Stimulated activated naive CD4-positive, alpha-beta T cell (primary cell): ENCODE data around the gene KRT36.

Source experiments
- DNase-seq, 6 experiments: peaks; one replicate each; lab custom pipeline; 2025; lab: John Stamatoyannopoulos, UW

KRT36 gene

DNA sequence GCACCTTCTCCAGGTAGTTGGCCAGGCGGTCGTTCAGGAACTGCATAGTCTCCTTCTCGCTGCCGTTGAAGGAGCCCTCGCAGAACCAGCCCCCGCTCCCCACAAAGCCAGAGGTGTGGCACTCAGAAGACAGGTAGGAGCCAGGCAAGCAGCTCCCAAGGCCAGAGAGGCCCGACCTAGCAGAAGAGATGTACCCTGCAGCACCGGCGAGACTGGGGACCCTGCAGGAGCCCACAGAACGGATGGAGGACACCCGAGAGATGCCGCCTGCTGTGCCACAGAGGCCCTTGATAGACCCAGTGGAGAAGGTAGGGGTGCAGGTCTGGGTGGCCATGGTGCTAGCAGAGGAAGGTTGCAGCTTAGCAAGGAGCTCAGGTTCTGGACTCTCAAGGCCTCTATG lies at the start of gene KRT36:
TSS of gene KRT36 (minus strand) at position 380 of the 400 bp plus-strand sequence. CDS start at position 334, 46 bp downstream.
- DNase-seq: no peak

DNA sequence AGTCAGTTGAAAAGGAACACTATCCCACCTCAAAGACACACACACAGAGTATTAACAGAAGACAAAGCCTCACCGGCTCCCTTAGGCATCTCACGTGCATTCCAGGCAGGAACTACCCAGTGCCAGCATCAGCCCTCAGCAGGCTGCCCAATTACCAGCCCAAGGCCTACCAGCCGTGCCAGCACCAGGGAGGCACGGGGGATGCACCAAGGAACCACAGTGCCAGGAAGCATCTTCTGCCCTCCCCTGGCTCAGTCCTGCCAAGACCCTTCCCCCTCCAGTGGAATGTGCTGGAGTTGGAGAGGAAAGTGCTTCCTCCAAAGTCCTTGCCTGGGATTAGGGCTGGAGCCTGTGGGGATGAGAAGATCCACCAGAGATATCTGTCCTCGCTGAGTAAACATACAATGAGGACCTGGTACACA lies 49.4 kb upstream of the KRT36 start:
- DNase-seq: no peak

DNA sequence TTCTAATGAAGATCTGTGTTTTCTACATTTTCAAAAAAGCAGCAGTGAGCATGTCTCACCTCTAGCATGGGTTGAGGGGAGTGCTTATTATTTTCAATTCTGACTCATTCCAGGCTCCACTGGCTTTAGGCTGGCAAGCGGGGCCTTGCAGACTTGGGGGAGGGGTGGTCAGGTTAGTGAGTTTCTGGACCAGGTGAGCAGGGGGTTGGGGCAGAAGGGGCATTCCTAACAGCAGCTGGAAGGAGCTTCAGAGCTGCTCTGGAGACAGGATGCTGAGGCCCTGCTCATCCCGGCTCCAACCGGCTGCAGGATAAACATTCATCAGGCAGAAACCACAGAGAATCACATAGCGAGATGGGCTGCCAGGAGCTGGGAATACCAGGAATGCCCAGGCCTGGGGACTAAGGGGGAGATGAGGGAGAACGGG lies 48.9 kb upstream of the KRT36 start:
- no peak for DNase-seq

DNA sequence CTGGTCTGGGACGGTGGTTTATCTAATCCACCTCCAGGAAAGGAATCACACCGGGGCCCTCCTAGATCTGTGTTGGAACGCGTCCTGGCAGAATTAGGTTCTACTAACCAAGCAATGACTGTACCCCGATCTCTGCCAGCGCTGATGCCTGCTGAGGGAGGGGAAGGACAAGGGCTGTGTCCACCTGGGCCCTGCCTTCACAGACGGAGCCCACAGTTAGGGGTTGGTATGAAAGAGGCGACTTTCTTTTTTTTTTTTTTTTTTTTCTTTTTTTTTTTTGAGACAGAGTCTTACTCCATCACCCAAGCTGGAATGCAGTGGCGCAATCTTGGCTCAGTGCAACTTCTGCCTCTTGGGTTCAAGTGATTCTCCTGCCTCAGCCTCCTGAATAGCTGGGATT lies 48.3 kb upstream of the KRT36 start:
- DNase-seq: no peak

DNA sequence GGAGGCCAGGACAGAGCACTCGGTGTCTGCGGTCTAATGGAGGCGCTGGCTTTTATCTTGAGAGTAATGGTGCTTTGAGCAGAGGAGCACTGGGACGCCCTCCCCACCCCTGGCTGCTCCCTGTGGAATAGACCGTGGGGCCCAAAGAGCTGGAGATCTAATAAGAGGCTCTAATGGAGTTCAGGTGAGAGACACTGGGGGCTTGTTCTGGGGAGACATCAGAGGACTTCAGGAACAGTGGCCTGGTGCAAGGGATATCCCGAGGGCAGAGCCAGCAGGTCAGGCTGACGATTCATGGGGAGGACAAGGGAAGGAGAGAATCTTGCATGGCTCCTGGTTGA lies 47.9 kb upstream of the KRT36 start:
- DNase-seq: no peak

DNA sequence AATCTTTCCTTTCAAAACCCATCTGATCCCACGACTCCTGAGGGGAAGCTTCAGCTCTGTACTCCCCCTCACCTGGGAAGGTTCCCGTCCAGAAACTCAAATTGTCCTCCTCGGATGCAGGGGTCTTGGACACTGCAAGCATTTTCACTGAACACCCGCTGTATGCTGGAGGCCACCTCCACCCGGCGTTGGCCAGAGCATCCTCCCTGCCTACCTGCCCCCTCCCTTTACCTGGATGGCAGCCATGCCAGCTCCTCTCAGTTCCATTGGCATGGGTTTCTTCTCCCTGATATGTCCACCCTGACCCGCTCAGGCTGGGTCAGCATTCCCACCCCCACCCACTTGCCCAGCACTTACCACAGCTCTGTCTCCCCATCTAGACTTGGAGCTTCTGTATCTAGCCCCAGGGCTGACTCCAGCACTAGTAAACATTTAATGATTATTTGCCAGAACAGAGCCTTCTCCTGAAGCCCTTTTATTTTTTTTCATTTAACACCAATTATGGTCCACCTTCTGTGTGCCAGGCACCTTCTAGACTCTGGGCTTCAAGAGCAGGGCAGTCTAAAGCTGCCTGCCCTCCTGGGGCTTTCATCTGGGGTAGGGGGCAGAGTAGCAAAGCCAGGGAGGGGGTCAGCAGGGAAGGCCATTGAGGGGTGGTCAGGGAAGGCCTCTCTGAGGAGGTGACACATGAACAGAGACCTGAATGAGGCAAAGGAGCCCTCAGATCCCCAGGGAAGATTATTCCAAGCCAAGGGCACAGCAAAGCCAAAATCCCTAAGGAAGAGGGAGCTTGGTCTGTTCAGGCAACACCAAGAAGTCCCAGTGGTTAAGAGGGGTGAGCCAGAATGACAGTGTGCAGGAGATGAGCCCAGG lies 47.3 kb upstream of the KRT36 start:
- no peak for DNase-seq

DNA sequence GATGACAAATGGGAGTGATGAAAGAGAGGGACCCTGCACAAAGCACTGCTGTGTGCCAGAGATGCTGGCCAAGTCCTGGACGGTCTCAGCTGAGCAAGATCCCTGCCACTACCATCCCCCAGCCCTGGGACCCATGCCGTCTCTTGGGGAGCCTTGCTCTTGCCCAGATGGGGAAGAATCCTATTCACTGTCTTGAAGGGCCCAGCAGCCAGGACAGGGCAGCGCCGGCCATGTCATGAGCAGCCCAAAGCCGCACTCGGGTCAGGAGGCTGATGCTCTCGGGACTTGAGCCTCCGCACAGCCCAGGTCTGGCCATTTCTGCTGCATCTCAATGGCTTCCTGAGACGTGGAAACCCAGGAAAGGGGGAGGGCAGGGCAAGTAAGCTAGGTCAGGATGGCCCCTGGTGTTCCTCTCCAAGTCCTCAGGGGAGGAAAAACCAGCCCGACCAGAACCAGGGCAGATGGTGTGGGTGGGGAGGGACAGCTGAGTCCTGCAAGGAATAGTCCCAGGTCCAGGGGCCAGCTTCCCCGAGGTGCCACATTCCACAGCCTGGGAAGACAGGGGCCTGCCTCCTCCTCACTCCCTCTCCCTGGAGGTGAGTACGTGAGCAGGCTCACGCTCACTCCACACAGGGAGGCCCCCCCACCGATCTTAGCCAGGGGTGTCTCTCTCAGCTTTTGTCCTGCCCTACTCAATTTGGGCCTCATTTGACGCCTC lies 46.2 kb upstream of the KRT36 start:
- DNase-seq: no peak

DNA sequence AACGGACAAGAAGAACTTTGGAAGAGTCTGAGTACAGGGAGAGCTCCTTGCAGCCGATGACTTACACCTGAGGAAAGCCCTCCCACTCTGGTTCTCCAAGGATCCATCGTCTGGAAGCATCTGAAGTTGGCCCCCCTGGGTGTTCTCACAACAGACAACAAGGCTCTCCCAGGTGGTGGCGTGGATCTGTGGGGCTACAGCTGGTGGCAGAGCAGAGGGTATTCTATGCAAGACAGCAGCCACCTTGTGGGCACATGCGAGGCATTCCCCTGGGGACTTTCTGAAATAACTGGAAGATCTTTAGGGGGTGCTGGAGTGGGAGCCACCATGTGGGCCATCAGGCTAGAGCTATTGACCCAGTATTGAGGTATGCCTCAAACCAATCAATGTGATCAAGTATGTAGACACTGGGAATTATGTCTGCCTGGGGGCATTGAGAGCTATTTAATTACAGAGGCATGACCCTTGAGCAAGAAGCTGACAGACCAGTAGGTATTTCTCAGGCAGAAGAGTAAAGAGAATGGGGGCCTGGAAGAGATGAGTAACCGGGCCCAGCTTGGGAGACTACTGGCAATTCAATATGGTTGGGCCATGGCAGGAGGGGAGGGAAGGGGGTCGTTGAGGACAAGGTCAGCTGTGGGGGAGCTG lies 45.3 kb upstream of the KRT36 start:
- DNase-seq: no peak

DNA sequence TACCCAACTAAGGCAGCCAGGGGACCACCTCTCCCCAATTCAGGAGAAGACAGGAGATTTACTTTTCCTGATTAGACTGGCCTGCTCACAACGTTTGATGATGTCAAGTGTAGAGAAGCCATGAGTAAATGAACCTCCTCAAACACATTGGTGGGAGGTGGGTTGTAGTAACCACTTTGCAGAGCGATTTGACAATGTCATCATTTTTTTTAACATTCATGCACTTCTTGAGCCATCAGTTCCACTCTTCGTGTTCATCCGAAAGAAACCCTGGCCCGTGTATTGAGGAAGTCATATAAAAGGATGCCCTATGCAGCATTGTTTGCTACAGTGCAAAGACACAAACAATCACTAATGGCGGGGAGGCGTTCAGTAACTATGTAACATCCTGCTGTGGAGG lies 43.9 kb upstream of the KRT36 start:
- DNase-seq: no peak

DNA sequence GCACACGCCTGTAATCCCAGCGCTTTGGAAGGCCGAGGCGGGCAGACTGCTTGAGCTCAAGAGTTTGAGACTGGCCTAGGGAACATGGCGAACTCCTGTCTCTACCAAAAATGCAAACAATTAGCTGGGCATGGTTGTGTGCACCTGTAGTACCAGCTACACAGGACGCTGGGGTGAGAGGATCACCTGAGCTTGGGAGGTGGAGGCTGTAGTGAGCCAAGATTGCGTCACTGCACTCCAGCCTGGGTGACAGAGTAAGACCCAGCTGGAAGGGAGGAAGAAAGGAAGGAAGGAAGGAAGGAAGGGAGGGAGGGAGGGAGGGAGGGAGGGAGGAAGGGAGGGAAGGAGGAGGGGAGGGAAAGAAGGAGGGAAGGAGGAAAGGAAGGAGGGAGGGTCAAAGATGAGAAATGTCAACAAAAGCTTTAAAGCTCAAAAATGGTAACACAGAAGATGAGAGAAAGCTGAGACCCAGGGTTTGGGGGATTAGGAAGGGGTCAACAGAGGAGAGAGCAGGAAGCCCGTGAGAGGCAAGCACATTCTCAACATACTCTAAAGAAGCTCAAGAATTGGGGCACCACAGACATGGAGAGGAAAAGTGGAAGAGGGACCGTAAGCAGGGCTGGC lies 43.3 kb upstream of the KRT36 start:
- no peak for DNase-seq

DNA sequence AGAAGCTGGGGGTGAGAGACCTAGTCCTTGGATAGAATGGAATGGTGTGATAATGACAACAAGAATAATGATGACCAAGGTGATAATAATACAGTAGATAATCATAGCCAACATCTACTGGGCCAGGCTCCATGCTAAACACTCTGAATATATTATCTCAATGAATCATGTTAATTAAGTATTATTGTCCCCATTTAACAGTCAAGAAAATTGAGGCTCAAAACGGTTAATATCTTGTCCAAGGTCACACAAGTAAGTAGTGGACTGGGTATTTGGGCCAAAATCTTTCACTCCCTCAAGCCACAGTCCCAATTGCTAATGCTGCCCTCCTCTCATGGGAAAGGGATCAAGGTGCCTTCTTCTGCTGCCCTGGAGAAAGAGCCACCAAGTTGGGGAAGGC lies 42.3 kb upstream of the KRT36 start:
- DNase-seq: no peak

DNA sequence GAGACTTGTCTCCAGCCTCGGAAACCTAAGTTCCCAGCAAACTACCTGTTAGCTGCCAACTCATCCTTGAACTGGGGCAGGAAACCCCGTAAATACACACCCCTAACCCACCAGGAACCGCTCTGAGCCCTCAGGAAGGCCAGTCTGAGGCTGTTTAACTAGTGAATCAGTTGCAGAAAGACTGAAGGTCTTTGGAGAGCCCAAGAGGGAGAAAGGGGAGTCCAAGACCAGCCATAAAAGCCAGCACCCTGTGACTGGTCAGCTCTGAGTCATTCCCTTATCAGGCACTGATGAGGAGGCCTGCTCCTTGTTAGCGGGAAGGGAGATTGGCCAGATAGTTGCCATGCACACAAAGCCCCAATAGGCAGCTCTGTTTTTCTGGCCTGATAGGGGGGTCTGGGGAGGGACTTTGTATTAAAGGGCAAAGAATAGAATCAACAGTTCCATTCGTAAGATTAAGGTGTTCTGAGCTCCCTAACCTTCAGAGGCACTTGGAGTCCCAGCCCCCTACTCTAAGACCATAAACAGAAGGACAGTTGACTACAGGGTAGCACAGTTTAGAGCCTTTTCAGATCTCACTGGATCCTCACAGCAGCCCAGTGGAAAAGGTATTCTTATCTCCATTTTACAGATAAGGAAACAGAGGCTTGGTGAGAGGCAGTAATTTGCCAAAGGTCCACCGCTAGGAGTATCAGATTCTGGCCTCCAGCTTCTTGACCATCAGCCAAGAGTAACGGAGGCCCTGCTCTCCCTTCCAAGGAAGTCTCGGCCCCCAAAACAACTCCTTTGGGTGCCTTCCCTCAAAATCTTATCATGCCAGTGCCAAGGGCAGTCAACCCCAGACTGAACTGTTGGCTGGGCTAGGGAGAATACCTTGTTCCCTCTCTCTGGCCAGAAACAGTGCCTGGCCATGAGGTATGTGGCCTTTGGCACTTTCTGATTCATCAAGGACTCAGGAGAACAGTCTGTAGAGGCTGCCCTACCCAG lies 40.6 kb upstream of the KRT36 start:
- no peak for DNase-seq

DNA sequence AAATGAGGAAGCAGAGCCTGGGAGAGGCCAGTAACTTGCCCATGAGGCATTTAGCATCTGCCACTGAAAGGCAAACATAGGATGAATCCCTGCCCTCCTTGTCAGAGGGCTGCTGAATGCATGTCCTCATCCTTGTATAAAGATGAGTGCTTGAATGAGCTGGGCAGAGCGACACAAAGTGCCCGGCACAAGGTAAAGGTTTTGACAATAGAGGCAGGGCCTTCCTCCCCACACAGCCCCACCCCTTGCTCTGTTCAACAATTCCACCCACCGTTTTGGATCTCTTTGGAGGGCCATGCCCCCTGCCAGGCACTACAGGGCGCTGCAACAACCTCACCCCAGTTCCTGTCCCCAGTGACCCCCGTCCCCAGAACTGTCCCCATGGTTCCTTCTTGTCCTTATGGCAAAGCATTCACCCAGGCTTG lies 39.8 kb upstream of the KRT36 start:
- DNase-seq: no peak

DNA sequence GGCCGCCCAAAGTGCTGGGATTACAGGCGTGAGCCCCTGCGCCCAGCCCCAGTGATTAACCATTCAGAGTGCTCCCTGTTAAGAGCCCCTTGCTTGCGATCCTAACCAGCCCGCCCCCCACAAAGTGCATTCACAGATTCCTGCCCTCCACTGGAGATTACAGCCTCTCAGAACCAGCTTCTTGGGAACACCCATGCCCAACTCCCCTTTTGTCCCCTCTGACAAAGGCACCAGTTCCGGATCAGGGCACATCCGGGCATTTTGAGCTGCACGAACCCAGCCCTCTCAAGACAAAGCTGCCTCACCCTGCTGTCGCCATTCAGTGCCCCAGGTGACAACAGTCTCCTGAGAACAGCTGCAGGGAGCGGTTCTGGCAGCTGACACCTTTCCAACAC lies 39.2 kb upstream of the KRT36 start:
- DNase-seq: no peak

DNA sequence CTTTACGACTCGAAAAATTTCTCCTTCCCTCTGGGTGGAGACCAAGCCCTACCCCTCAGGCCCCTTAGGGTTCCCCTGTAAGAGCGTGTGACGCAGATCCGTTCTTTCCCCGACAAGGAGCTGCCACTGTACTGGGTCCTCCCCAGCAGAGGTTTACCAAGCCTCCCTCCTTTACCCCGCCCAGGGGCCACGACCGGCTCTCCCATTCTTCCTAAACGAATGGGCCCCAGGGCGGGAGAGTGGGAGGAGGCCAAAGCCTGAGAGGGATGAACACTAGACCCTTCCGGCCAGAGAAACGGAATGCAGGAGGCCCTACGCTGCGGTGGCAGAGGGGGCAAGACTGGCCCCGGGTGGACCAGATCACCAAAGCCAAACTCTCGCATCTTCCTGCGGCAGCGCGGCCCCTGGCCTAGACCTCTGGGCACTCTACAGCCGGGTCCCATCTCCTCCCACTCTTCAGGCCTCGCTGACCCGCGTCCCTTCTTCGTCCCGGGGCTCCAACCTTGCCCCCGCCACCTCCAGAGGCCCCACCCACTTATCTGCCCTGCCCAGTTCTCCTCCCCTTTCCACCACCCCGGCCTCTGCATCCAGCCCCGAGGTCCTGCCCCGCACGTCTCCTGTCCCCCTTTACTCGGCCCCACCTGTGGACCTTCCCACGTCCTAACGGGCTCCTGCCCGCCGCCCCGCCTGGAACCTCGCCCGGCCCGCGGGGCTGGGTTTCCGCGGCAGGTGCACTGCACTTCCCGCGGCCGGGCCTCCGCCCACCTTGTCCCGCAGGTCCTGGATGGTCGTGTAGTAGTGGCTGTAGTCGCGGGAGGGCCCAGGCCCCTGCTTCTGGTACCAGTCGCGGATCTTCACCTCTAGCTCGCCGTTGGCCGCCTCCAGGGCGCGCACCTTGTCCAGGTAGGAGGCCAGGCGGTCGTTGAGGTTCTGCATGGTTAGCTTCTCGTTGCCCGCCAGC lies 37.6 kb upstream of the KRT36 start:
- peak in 1 of 6 experiments; percentile 22 for DNase-seq

DNA sequence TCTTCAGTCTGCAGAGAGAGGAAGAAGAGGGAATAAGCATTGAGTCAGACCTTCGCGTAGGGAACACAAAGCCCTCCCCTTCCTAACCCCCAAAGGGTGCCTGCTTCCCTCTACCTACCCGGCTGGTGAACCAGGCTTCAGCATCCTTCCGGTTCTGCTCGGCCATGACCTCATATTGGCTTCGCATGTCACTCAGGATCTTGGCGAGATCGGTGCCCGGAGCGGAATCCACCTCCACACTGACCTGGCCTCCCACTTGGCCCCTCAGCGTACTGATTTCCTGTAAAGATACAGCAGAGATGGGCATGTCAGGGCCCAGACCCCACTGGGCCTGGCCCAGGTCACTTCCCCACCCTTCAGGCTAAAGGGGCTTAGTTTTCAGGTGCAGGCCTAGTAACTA lies 34.6 kb upstream of the KRT36 start:
- no peak for DNase-seq

DNA sequence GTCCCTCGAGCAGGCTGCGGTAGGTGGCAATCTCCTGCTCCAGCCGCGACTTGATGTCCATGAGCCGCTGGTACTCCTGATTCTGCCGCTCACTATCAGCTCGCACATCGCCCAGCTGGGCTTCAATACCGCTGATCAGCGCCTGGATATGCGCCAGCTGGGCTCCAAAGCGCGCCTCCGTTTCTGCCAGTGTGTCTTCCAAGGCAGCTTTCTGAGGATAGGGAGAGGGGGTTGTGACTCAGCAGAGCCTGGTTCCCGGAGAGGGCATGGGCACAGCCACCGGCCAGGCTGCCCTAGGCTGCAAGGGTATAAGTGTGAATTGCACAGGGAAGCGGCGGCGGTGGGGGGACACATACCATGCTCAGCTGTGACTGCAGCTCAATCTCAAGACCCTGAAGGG lies 34.1 kb upstream of the KRT36 start:
- no peak for DNase-seq

DNA sequence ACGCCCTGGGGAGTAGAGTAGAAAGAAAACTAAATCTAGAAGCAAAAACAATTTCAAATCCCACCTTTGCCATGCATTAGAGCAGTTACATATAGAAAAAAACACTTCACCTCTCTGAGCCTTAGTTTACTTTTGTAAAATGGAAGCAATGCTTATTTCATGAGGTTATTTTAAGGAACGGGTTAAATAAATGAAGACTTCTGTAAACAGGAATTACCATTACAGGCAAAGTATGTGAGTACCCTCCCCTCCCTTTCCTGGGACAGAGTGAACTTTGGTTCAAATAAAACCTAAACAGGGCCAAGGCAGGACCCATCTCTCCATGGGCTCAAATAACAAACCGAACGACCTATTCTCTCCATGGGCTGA lies 33.5 kb upstream of the KRT36 start:
- no peak for DNase-seq

DNA sequence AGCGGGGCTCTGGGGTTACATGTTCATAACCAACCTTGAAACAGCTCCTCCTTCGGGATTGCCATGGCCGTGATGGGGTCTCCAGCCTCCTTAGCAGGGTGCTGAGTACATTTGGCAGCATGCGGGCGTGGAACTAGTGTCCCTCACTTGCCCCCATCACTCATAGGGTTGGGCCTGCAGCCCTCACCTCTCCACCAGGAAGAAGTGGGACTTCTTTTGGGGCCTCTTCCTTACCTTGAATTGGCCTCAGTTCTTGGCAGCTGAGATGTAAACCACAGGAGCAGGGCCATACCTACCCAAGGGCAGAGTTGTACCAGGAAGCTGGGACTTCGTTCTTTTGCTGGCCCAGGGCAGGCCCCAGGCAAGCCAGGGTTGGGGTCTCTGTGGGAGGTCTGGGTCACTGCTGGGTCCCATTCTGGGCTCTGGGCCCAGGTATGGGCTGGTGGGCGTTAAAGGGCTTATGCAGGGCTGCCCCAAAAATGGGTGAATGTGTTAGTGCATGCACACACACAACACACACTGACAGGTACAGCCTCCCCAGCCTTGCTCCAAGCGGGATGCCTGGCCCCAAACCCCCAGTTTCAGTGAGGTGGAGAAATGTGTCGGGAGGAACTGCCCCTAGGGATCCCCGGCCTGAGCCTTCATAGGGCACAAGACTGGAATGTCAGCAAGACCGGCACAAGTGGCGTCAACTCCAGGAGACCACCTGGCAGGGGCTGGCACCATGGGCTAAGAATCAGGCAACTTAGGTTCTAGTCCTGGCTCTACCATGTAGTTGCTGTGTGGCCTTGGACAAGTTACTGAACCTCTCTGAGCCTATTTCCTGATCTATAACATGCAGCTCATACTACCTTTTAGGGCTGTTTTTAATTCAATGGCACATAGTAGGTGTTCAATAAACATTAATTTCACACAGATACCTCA lies 32.9 kb upstream of the KRT36 start:
- no peak for DNase-seq
